Chondrocyte (in vitro differentiated cells): Measurements from ENCODE around the gene ZNF385A. TPM values are rescaled to one million over a fixed set of nuclear protein-coding genes. Genes with fewer than 3 reads are reported as not detected.
A peak's percentile ranks its signal among the peaks of the same experiment; 100 is the strongest.

ENCODE experiments used
- DNase-seq: peaks from one replicate; pipeline ENCODE4 v3.0.0; 2021; ENCODE audit warnings: mixed read lengths, low spot score
- H3K27ac Mint-ChIP-seq: one replicate; pipeline ENCODE4 v1.8.0; 2021; ENCODE audit warnings: mild to moderate bottlenecking, moderate library complexity, mixed read lengths; ENCODE audit not compliant: unreplicated experiment
- H3K27me3 Mint-ChIP-seq: 2 replicates; pipeline ENCODE4 v1.8.0; 2021; ENCODE audit warnings: low read depth, mixed read lengths
- H3K36me3 Mint-ChIP-seq: 2 replicates; pipeline ENCODE4 v1.8.0; 2021; ENCODE audit warnings: low read depth, mixed read lengths
- H3K4me1 Mint-ChIP-seq: 2 replicates; pipeline ENCODE4 v1.8.0; 2021; ENCODE audit warnings: low read depth, mild to moderate bottlenecking, mixed read lengths
- H3K4me3 Mint-ChIP-seq: one replicate; pipeline ENCODE4 v1.8.0; 2021; ENCODE audit warnings: mild to moderate bottlenecking, moderate library complexity, mixed read lengths; ENCODE audit not compliant: unreplicated experiment
- H3K9me3 Mint-ChIP-seq: 2 replicates; pipeline ENCODE4 v1.8.0; 2021; ENCODE audit warnings: low read depth, mixed read lengths
- CTCF ChIP-seq: fragments of 200-600 bp; sonication (generic); IDR thresholded peaks from 2 replicates; pipeline ENCODE4 v1.5.0; 2021; ENCODE audit warnings: antibody characterized with exemption, mild to moderate bottlenecking, moderate library complexity
- total RNA-seq: library from RNA; stranded (reverse); gene quantifications from 3 replicates; pipeline ENCODE4 v1.2.1, GENCODE V29; 2021

ZNF385A gene
- total RNA-seq, 1 donor from 2014 or later: 6.8 TPM

GRCh38 chr12:54395545-54395944 lies 11.0 kb upstream of the ZNF385A start:
- no peak for DNase-seq
- Mint-ChIP-seq H3K36me3 (peaks cover 28% of the 10 kb centered on the region), H3K27me3 (no peaks in the 10 kb centered on the region), H3K4me1 (peaks cover 7% of the 10 kb centered on the region), H3K4me3 (no peak overlapping the region), H3K27ac (no peak overlapping the region), H3K9me3 (no peaks in the 10 kb centered on the region)
- TF ChIP-seq CTCF: no peak

GRCh38 chr12:54394986-54395385 lies 10.5 kb upstream of the ZNF385A start:
- Mint-ChIP-seq H3K4me3 (no peak overlapping the region), H3K27me3 (no peaks in the 10 kb centered on the region), H3K9me3 (no peaks in the 10 kb centered on the region), H3K36me3 (peaks cover 25% of the 10 kb centered on the region), H3K27ac (no peak overlapping the region), H3K4me1 (peaks cover 7% of the 10 kb centered on the region)
- no peak for TF ChIP-seq CTCF
- no peak for DNase-seq

- Mint-ChIP-seq H3K36me3 (peaks cover 23% of the 10 kb centered on the region), H3K9me3 (no peaks in the 10 kb centered on the region), H3K4me3 (no peak overlapping the region), H3K4me1 (peaks cover 7% of the 10 kb centered on the region), H3K27ac (peak overlapping the region; percentile 8), H3K27me3 (no peaks in the 10 kb centered on the region)
- no peak for DNase-seq
- TF ChIP-seq CTCF: peak; percentile 85
Observed at GRCh38 chr12:54394281-54394719, 9.8 kb upstream of the ZNF385A start.

GRCh38 chr12:54393743-54394142 lies 9.2 kb upstream of the ZNF385A start:
- no peak overlapping the region for H3K4me3 Mint-ChIP-seq
- no peak for TF ChIP-seq CTCF
- no peaks in the 10 kb centered on the region for H3K9me3 Mint-ChIP-seq
- DNase-seq: no peak
- H3K36me3 Mint-ChIP-seq: peaks cover 21% of the 10 kb centered on the region
- peak overlapping the region; percentile 50 for H3K27ac Mint-ChIP-seq
- no peaks in the 10 kb centered on the region for H3K27me3 Mint-ChIP-seq
- H3K4me1 Mint-ChIP-seq: peaks cover 4% of the 10 kb centered on the region

GRCh38 chr12:54393207-54393609 lies 8.7 kb upstream of the ZNF385A start:
- Mint-ChIP-seq H3K27me3 (no peaks in the 10 kb centered on the region), H3K4me1 (peaks cover 4% of the 10 kb centered on the region), H3K4me3 (no peak overlapping the region), H3K9me3 (no peaks in the 10 kb centered on the region), H3K36me3 (peaks cover 17% of the 10 kb centered on the region), H3K27ac (no peak overlapping the region)
- no peak for DNase-seq
- TF ChIP-seq CTCF: no peak
